ENCODE data around the gene LETM1. TPM values are rescaled to one million over a fixed set of nuclear protein-coding genes. Genes with fewer than 3 reads are reported as not detected.
A peak's percentile ranks its signal among the peaks of the same experiment; 100 is the strongest.

Gene LETM1
- total RNA-seq, 1 experiment from 2014 or later, result 86.3 TPM

- Histone ChIP-seq H3F3A (ENCODE audit: low read length, unreplicated experiment) (no peaks in the 10 kb centered on the region), H4K20me1 (ENCODE audit: low read length) (no peaks in the 10 kb centered on the region), H3K4me2 (ENCODE audit: low read length) (no peak overlapping the region), H3K36me3 (ENCODE audit: low read depth, low read length) (no peaks in the 10 kb centered on the region), H3K9me2 (replicated peaks; ENCODE audit: low read length) (no peaks in the 10 kb centered on the region), H3K4me3 (ENCODE audit: low read length) (no peak overlapping the region), H2AFZ (ENCODE audit: low read length) (no peak overlapping the region), H3K9me3 (ENCODE audit: low read length) (no peaks in the 10 kb centered on the region), H3K9ac (ENCODE audit: low read length) (no peak overlapping the region), H3K27me3 (ENCODE audit: low read length) (no peaks in the 10 kb centered on the region), H3K4me1 (ENCODE audit: insufficient read depth, low read length) (no peaks in the 10 kb centered on the region), H3K79me2 (ENCODE audit: low read length) (no peaks in the 10 kb centered on the region), H3K27ac (ENCODE audit: low read length) (no peak overlapping the region)
- BruUV-seq (replicated peaks), result no TSS peak
- ChIA-PET CTCF (no interaction called here), POLR2A (ENCODE audit: unreplicated experiment) (no interaction called here)
- TF ChIP-seq EZH2 (IDR thresholded peaks at IDR 0.05; ENCODE audit: low read length, unreplicated experiment) (no peak), EZH2phosphoT487 (IDR thresholded peaks at IDR 0.05; ENCODE audit: borderline replicate concordance, low read length) (no peak), CTCF (conservative IDR thresholded peaks at IDR 0.05; ENCODE audit: low read depth, low read length) (no peak)
- intact Hi-C loops (cut with micrococcal nuclease), result no loop called here
- ATAC-seq (no peak), DNase-seq (no peak)
Measured at GRCh38 chr4:1778642-1779392, 77.1 kb downstream of the LETM1 start.

GRCh38 chr4:1777822-1778641 is 77.9 kb downstream of the LETM1 start:
- Histone ChIP-seq H3K27ac (ENCODE audit: low read length) (no peak overlapping the region), H3K9me3 (ENCODE audit: low read length) (no peaks in the 10 kb centered on the region), H3K9me2 (replicated peaks; ENCODE audit: low read length) (no peaks in the 10 kb centered on the region), H3K4me3 (ENCODE audit: low read length) (no peak overlapping the region), H3K27me3 (ENCODE audit: low read length) (no peaks in the 10 kb centered on the region), H3K4me1 (ENCODE audit: insufficient read depth, low read length) (no peaks in the 10 kb centered on the region), H3F3A (ENCODE audit: low read length, unreplicated experiment) (no peaks in the 10 kb centered on the region), H3K79me2 (ENCODE audit: low read length) (no peaks in the 10 kb centered on the region), H4K20me1 (ENCODE audit: low read length) (no peaks in the 10 kb centered on the region), H3K4me2 (ENCODE audit: low read length) (no peak overlapping the region), H3K9ac (ENCODE audit: low read length) (no peak overlapping the region), H3K36me3 (ENCODE audit: low read depth, low read length) (no peaks in the 10 kb centered on the region), H2AFZ (ENCODE audit: low read length) (no peak overlapping the region)
- no TSS peak for BruUV-seq (replicated peaks)
- TF ChIP-seq EZH2 (IDR thresholded peaks at IDR 0.05; ENCODE audit: low read length, unreplicated experiment) (no peak), CTCF (conservative IDR thresholded peaks at IDR 0.05; ENCODE audit: low read depth, low read length) (no peak), EZH2phosphoT487 (IDR thresholded peaks at IDR 0.05; ENCODE audit: borderline replicate concordance, low read length) (no peak)
- intact Hi-C loops (cut with micrococcal nuclease), result no loop called here
- POLR2A ChIA-PET (ENCODE audit: unreplicated experiment), result no interaction called here
- DNase-seq (peak; percentile 14), ATAC-seq (no peak)
- CTCF ChIA-PET, result no interaction called here
